OCI-LY7 (cell line): ENCODE data around the gene LYZL1. TPM values are rescaled to one million over a fixed set of nuclear protein-coding genes. Genes with fewer than 3 reads are reported as not detected.
"Not testable (repeated sequence)": the region's sequence is repeated elsewhere in the genome, so short reads cannot be mapped to it uniquely, and the experiment has no call there.

Experiments used
- BruUV-seq: library from RNA; stranded (reverse); fragments of 400-500 nt; replicated peaks from 2 replicates; lab custom pipeline; 2021; lab: Mats Ljungman, UMichigan
- CTCF ChIA-PET: fragments of 300-600 bp; sonication (Branson Sonifier 250); formaldehyde crosslinking; loops from one replicate; lab custom pipeline; 2022; ENCODE audit warnings: antibody characterized with exemption; ENCODE audit not compliant: unreplicated experiment; lab: Charles Lee
- POLR2A ChIA-PET: fragments of 300-600 bp; sonication (Branson Sonifier 250); formaldehyde crosslinking; loops from one replicate; lab custom pipeline; 2022; ENCODE audit warnings: antibody characterized with exemption; lab: Charles Lee
- DNase-seq: peaks from one replicate; pipeline ENCODE4 v3.0.0-alpha.2; 2015; ENCODE audit warnings: low spot score
- H2AFZ ChIP-seq: fragments of 200-600 bp; sonication (generic), shearing (Covaris generic); 2 replicates; pipeline ENCODE4 v1.6.1; 2014; ENCODE audit warnings: mild to moderate bottlenecking, antibody characterized with exemption, low read length, moderate library complexity
- H3K27ac ChIP-seq: fragments of 200-600 bp; sonication (generic); 2 replicates; pipeline ENCODE4 v1.5.1; 2014; ENCODE audit warnings: mixed run types, low read depth, mild to moderate bottlenecking, moderate library complexity, low read length, inconsistent platforms; ENCODE audit not compliant: poor library complexity, severe bottlenecking
- H3K36me3 ChIP-seq: fragments of 200-600 bp; sonication (generic); 2 replicates; pipeline ENCODE4 v1.6.1; 2014; ENCODE audit warnings: mild to moderate bottlenecking, antibody characterized with exemption, low read length, moderate library complexity, mixed read lengths; ENCODE audit not compliant: insufficient read depth
- H3K4me1 ChIP-seq: fragments of 200-600 bp; sonication (generic); 2 replicates; pipeline ENCODE4 v1.5.1; 2014; ENCODE audit warnings: mild to moderate bottlenecking, low read length; ENCODE audit not compliant: insufficient read depth, poor library complexity, severe bottlenecking
- H3K4me2 ChIP-seq: fragments of 200-600 bp; sonication (generic); 2 replicates; pipeline ENCODE4 v1.6.1; 2014; ENCODE audit warnings: mild to moderate bottlenecking, low read length
- H3K4me3 ChIP-seq: fragments of 200-600 bp; sonication (generic); 2 replicates; pipeline ENCODE4 v1.5.1; 2014; ENCODE audit warnings: mild to moderate bottlenecking, low read depth, low read length; ENCODE audit not compliant: poor library complexity, severe bottlenecking
- H3K79me2 ChIP-seq: fragments of 200-600 bp; sonication (generic); 2 replicates; pipeline ENCODE4 v1.6.1; 2016; ENCODE audit warnings: low read depth, mild to moderate bottlenecking, low read length, moderate library complexity, mixed read lengths; ENCODE audit not compliant: insufficient read depth
- H3K9me2 ChIP-seq: fragments of 200-600 bp; sonication (generic); 2 replicates; pipeline ENCODE4 v1.6.1; 2016; ENCODE audit warnings: mild to moderate bottlenecking, low read length, mixed read lengths; ENCODE audit not compliant: insufficient read depth
- H3K9me3 ChIP-seq: fragments of 200-600 bp; sonication (generic); 2 replicates; pipeline ENCODE4 v1.6.1; 2014; ENCODE audit warnings: mild to moderate bottlenecking, mixed run types, low read length, mixed read lengths
- H4K20me1 ChIP-seq: fragments of 200-600 bp; sonication (generic); 2 replicates; pipeline ENCODE4 v1.6.1; 2014; ENCODE audit warnings: mild to moderate bottlenecking, antibody characterized with exemption, low read length, moderate library complexity, mixed read lengths; ENCODE audit not compliant: insufficient read depth
- CTCF ChIP-seq: fragments of 200-600 bp; sonication (generic); conservative IDR thresholded peaks from 2 replicates; pipeline ENCODE4 v1.5.1; 2014; ENCODE audit warnings: mild to moderate bottlenecking, antibody characterized with exemption, low read length, moderate library complexity, mixed read lengths
- EZH2phosphoT487 ChIP-seq: fragments of 200-600 bp; sonication (generic); IDR thresholded peaks from 2 replicates; pipeline ENCODE4 v1.6.1; 2018; ENCODE audit warnings: low read depth, borderline replicate concordance, mild to moderate bottlenecking, mixed run types, antibody characterized with exemption, low read length, moderate library complexity, mixed read lengths
- intact Hi-C: fragments of 100-400 bp; cut with micrococcal nuclease; formaldehyde crosslinking; loops from one replicate; pipeline ENCODE4 v1.10.0; 2022; ENCODE audit not compliant: unreplicated experiment
- total RNA-seq, 2 experiments: library from RNA; depleted of rRNA in 1 of 2; stranded (reverse); fragments of >200 nt in 1 of 2; shearing (Covaris generic) in 1 of 2; gene quantifications; 2 replicates each; pipeline ENCODE4 v1.2.3, GENCODE V29; 2014 to 2022

Gene LYZL1
- total RNA-seq, 2 experiments from 2014 or later: not detected

- no peaks in the 10 kb centered on the region for H4K20me1 ChIP-seq
- DNase-seq: no peak
- H3K36me3 ChIP-seq: no peaks in the 10 kb centered on the region
- H3K4me3 ChIP-seq: no peak overlapping the region
- H3K9me2 ChIP-seq: no peaks in the 10 kb centered on the region
- intact Hi-C loops: no loop called here
- no peak overlapping the region for H3K4me2 ChIP-seq
- no peaks in the 10 kb centered on the region for H3K9me3 ChIP-seq
- no peak for TF ChIP-seq EZH2phosphoT487
- no peaks in the 10 kb centered on the region for H3K79me2 ChIP-seq
- no peaks in the 10 kb centered on the region for H3K4me1 ChIP-seq
- H3K27ac ChIP-seq: no peak overlapping the region
- CTCF ChIA-PET: no interaction called here
- H2AFZ ChIP-seq: no peak overlapping the region
- POLR2A ChIA-PET: no interaction called here
- no TSS peak for BruUV-seq
Measured at GRCh38 chr10:29319205-29319781, 30.4 kb downstream of the LYZL1 start.

- intact Hi-C loops, H3K9me2 ChIP-seq, H3K9me3 ChIP-seq, BruUV-seq, H3K4me1 ChIP-seq, CTCF ChIA-PET, H3K4me3 ChIP-seq, H3K4me2 ChIP-seq, H3K27ac ChIP-seq, H2AFZ ChIP-seq, H4K20me1 ChIP-seq, DNase-seq, H3K36me3 ChIP-seq, H3K79me2 ChIP-seq: not testable (repeated sequence)
- POLR2A ChIA-PET: interaction anchor here (0.6 to 1.2 kb wide), 2 partner anchors 23 to 303 kb away, joined by 3 read pairs; no protein-coding TSS in a partner anchor
Measured at GRCh38 chr10:29320680-29321121, 31.8 kb downstream of the LYZL1 start.

- H3K79me2 ChIP-seq: no peaks in the 10 kb centered on the region
- no peak overlapping the region for H3K27ac ChIP-seq
- intact Hi-C loops: no loop called here
- no peaks in the 10 kb centered on the region for H3K9me3 ChIP-seq
- no peak overlapping the region for H2AFZ ChIP-seq
- TF ChIP-seq CTCF (no peak), EZH2phosphoT487 (no peak)
- no peaks in the 10 kb centered on the region for H3K4me1 ChIP-seq
- ChIA-PET POLR2A (no interaction called here), CTCF (no interaction called here)
- no peaks in the 10 kb centered on the region for H3K36me3 ChIP-seq
- H3K4me2 ChIP-seq: no peak overlapping the region
- no peaks in the 10 kb centered on the region for H3K9me2 ChIP-seq
- DNase-seq: no peak
- no TSS peak for BruUV-seq
- no peak overlapping the region for H3K4me3 ChIP-seq
- no peaks in the 10 kb centered on the region for H4K20me1 ChIP-seq
Measured at GRCh38 chr10:29321656-29322055, 32.8 kb downstream of the LYZL1 start.
